Lower lobe of right lung (tissue), 2 donors: Measurements from ENCODE around the gene PICALM. TPM values are rescaled to one million over a fixed set of nuclear protein-coding genes. Genes with fewer than 3 reads are reported as not detected.
"Not testable (repeated sequence)": the region's sequence is repeated elsewhere in the genome, so short reads cannot be mapped to it uniquely, and the experiment has no call there.

Experiments used
- ATAC-seq, 2 donors: fragments of 200-7000 bp; cut with Tn5 transposase; one replicate each; pipeline ENCODE4 v1.9.1; 2020 to 2022; ENCODE audit warnings: mild to moderate bottlenecking in 2 of 2, moderate library complexity in 2 of 2
- DNase-seq: peaks from one replicate; pipeline ENCODE4 v3.0.0-alpha.2; 2020
- H3K27ac ChIP-seq: fragments of 200-600 bp; one replicate; pipeline ENCODE4 v1.8.0; 2022
- H3K27me3 ChIP-seq: fragments of 200-600 bp; one replicate; pipeline ENCODE4 v1.8.0; 2022; ENCODE audit warnings: low read depth
- H3K36me3 ChIP-seq: fragments of 200-600 bp; one replicate; pipeline ENCODE4 v1.8.0; 2022; ENCODE audit warnings: mild to moderate bottlenecking
- H3K4me1 ChIP-seq: fragments of 200-600 bp; one replicate; pipeline ENCODE4 v1.8.0; 2022
- H3K4me3 ChIP-seq: fragments of 200-600 bp; one replicate; pipeline ENCODE4 v1.8.0; 2022; ENCODE audit warnings: mild to moderate bottlenecking
- H3K9me3 ChIP-seq: fragments of 200-600 bp; one replicate; pipeline ENCODE4 v1.8.0; 2022
- intact Hi-C: fragments of 100-400 bp; cut with DNase I; formaldehyde crosslinking; loops from one replicate; pipeline ENCODE4 v1.11.0; 2022
- total RNA-seq: library from RNA; stranded (reverse); fragmentation: NEBNext Ultra II Directional; extraction: Animal tissue kit (Norgen Biotek cat#: 25700); gene quantifications from one replicate; pipeline ENCODE4 v1.2.1, GENCODE V29; 2021
- TF ChIP-seq, protein P1 (sequence below): fragments of 200-600 bp; IDR thresholded peaks from one replicate; pipeline ENCODE4 v1.8.0; 2022; ENCODE audit warnings: antibody characterized with exemption, mild to moderate bottlenecking
- donor health status: DM: no; HTN: yes; CAD: no; lungs with severe emphysema.

PICALM gene
- total RNA-seq, 1 donor from 2014 or later = 190 TPM

- H3K9me3 ChIP-seq = no peaks in the 10 kb centered on the region
- H3K4me1 ChIP-seq = no peaks in the 10 kb centered on the region
- peaks cover 3% of the 10 kb centered on the region for H3K27me3 ChIP-seq
- TF ChIP-seq, protein P1, sequence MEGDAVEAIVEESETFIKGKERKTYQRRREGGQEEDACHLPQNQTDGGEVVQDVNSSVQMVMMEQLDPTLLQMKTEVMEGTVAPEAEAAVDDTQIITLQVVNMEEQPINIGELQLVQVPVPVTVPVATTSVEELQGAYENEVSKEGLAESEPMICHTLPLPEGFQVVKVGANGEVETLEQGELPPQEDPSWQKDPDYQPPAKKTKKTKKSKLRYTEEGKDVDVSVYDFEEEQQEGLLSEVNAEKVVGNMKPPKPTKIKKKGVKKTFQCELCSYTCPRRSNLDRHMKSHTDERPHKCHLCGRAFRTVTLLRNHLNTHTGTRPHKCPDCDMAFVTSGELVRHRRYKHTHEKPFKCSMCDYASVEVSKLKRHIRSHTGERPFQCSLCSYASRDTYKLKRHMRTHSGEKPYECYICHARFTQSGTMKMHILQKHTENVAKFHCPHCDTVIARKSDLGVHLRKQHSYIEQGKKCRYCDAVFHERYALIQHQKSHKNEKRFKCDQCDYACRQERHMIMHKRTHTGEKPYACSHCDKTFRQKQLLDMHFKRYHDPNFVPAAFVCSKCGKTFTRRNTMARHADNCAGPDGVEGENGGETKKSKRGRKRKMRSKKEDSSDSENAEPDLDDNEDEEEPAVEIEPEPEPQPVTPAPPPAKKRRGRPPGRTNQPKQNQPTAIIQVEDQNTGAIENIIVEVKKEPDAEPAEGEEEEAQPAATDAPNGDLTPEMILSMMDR = no peak
- peak in 1 of 2 donors; percentile 34 for ATAC-seq
- H3K27ac ChIP-seq = no peak overlapping the region
- H3K4me3 ChIP-seq = peak overlapping the region; percentile 14
- intact Hi-C loops = no loop called here
- no peaks in the 10 kb centered on the region for H3K36me3 ChIP-seq
- no peak for DNase-seq
Measured at GRCh38 chr11:85934596-85935169, 134.2 kb downstream of the PICALM start.

- no peaks in the 10 kb centered on the region for H3K36me3 ChIP-seq
- TF ChIP-seq, protein P1 = no peak
- no peaks in the 10 kb centered on the region for H3K9me3 ChIP-seq
- H3K27ac ChIP-seq = no peak overlapping the region
- ATAC-seq (peak in 1 of 2 donors; percentile 37), DNase-seq (no peak)
- H3K27me3 ChIP-seq = peaks cover 3% of the 10 kb centered on the region
- intact Hi-C loops = no loop called here
- no peak overlapping the region for H3K4me3 ChIP-seq
- H3K4me1 ChIP-seq = no peaks in the 10 kb centered on the region
Measured at GRCh38 chr11:85930879-85931366, 138.0 kb downstream of the PICALM start.

DNA sequence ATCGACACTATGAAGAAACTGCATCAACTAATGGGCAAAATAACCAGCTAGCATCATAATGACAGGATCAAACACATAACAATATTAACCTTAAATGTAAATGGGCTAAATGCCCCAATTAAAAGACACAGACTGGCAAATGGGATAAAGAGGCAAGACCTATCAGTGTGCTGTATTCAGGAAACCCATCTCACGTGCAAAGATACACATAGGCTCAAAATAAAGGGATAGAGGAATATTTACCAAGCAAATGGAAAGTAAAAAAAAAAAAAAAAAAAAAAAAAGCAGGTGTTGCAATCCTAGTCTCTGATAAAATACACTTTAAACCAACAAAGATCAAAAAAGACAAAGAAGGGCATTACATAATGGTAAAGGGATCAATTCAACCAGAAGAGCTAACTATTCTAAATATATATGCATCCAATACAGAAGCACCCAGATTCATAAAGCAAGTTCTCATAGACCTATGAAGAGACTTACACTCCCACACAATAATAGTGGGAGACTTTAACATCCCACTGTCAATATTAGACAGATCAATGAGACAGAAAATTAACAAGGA lies 142.2 kb downstream of the PICALM start:
- H3K36me3 ChIP-seq, H3K9me3 ChIP-seq, H3K27ac ChIP-seq, ATAC-seq, intact Hi-C loops, H3K4me3 ChIP-seq, DNase-seq, H3K27me3 ChIP-seq, H3K4me1 ChIP-seq: not testable (repeated sequence)

GRCh38 chr11:85923455-85923854 lies 145.4 kb downstream of the PICALM start:
- Histone ChIP-seq H3K36me3 (no peaks in the 10 kb centered on the region), H3K4me3 (no peak overlapping the region), H3K9me3 (no peaks in the 10 kb centered on the region), H3K27ac (no peak overlapping the region), H3K4me1 (no peaks in the 10 kb centered on the region), H3K27me3 (no peaks in the 10 kb centered on the region)
- intact Hi-C loops = no loop called here
- DNase-seq = no peak
- TF ChIP-seq, protein P1 = no peak
- no peak for ATAC-seq

GRCh38 chr11:85922367-85922766 lies 146.5 kb downstream of the PICALM start:
- intact Hi-C loops = no loop called here
- TF ChIP-seq, protein P1 = no peak
- DNase-seq (no peak), ATAC-seq (no peak)
- Histone ChIP-seq H3K4me3 (no peak overlapping the region), H3K27ac (no peak overlapping the region), H3K36me3 (no peaks in the 10 kb centered on the region), H3K4me1 (no peaks in the 10 kb centered on the region), H3K27me3 (no peaks in the 10 kb centered on the region), H3K9me3 (no peaks in the 10 kb centered on the region)

DNA sequence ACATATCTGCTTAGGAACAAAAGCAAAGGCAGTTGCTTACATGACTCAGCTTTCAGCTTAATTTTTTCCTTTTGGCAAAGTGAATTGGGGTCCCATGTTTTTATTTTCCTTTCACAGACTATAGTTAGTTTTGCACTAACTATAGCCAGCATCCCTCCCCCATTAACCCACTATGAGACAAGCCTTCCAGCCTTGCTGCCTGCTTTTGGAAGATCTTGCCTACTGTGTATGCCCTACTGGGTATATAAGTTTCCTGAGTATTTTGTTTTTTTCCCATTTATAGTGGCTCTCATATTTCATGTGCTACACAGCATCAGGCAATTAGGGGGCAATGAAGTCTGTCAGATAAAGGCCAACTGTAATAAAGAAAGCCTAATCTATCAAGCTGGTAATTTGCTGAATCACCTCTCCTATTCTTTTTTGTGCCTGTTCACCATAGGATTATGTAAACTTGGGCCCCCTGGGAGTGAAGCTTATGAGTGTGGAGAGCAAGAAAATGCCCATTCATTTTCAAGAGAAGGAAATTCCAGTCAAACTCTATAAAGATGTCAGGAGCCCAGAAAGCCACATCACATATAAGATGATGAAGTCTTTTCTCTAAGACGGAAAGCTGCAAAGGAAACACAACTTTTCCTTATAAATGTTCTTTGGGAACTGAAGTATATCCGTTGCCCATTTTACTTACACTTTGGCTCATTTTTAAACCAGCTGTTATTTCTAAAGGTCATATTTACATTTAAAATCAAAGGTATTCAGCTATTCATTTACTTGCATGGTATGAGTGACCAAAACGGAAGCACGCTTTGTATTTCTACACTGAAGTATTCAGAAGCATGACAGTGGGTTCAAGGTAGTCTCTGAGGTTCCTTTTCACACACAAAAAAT lies 149.7 kb downstream of the PICALM start:
- TF ChIP-seq, protein P1 = no peak

More for the DNA sequence above, 149.7 kb downstream of the PICALM start:
- H3K27me3 ChIP-seq = no peaks in the 10 kb centered on the region
- DNase-seq = no peak
- no peaks in the 10 kb centered on the region for H3K9me3 ChIP-seq
- no peak overlapping the region for H3K4me3 ChIP-seq
- intact Hi-C loops = no loop called here
- no peak for ATAC-seq
- H3K27ac ChIP-seq = no peak overlapping the region
- no peaks in the 10 kb centered on the region for H3K4me1 ChIP-seq
- H3K36me3 ChIP-seq = no peaks in the 10 kb centered on the region
